ENCODE data around the gene SMARCD3.

Gene SMARCD3

DNA sequence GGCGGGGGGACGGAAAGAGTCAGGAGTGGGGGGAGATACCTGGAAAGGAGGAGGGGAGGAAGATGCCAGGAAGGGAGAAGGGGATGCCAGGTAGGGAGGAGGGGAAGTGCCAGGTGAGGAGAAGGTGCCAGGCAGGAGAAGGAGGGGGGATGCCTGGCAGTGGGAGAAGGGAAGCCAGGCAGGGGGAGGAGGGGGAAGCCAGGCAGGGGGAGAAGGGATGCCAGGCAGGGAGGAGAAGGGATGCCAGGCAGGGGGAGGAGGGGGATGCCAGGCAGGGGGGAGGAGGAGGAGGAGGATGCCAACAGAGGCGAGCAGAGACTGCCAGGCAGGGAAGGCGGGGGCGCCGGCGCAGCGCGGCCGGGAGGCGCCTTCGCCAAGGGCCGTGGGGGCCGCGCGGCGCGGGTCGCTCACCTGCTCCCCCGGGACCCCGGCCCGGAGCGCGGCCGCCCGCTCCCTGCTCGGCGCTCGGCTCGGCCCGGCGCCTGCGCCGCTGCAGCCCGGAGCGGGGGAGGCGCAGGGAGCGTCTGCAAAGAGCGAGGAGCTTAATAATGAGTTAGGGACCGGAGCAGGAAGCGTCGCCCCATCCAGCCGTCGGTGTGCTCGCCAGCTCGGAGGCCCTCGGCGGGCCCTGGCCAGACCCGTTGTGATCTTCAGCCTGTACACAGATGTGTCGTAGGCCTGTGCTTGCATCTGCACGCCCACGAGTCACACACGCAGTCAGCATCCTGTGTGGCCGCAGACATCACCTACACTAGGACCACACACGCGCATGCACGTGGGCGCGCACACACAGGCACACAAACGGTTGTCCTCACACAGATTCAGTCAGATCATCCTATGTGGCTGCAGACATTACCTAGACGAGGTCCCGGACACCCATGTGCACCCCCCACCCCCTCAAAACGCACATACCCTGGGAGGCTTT lies 28.4 kb upstream of the SMARCD3 start:
- FAIRE-seq (no peak), DNase-seq (ENCODE audit: insufficient read length, low spot score) (peak; percentile 76)
- peak; percentile 61; the same call in 1 of the 2 replicates for TF ChIP-seq POLR2A (IDR thresholded peaks at IDR 0.05; ENCODE audit: low read depth, low read length)

DNA sequence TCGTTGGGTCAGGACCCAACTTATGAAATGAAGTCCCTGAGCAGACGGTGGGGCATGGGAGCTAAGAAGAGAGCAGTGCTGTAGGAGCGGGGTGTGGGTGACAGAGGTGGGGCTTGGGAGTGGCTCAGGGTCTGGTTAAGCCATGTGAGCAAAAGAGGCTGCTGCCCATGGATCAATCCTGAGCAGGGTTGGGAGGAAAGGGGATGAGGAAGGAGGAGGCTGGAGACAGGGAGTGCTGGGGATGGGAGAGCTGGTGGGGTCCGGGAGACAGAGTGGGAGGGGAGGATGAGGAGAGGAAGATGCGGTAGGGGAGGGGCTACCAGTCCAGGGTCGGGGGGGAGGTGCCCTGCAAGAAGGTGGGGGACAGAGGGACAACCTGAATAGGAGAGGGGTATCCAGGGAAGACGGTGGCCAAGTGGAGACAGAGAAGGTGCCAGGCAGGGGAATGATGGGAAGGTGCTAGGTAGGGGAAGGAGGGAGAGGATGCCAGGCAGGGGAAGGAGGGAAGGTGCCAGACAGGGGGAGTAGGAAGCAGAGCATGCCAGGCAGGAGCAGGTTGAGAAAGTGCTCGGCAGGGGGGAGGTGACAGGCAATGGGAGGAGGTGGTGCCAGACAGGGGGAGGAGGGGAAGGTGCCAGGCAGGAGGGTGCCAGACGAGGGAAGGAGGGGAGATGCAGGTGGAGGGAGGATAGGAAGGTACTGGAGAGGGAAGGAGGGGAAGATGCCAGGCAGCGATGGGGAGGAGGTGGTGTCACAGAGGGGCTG lies 27.5 kb upstream of the SMARCD3 start:
- TF ChIP-seq POLR2A (IDR thresholded peaks at IDR 0.05; ENCODE audit: low read depth, low read length) = no peak
- FAIRE-seq (no peak), DNase-seq (ENCODE audit: insufficient read length, low spot score) (no peak)

DNA sequence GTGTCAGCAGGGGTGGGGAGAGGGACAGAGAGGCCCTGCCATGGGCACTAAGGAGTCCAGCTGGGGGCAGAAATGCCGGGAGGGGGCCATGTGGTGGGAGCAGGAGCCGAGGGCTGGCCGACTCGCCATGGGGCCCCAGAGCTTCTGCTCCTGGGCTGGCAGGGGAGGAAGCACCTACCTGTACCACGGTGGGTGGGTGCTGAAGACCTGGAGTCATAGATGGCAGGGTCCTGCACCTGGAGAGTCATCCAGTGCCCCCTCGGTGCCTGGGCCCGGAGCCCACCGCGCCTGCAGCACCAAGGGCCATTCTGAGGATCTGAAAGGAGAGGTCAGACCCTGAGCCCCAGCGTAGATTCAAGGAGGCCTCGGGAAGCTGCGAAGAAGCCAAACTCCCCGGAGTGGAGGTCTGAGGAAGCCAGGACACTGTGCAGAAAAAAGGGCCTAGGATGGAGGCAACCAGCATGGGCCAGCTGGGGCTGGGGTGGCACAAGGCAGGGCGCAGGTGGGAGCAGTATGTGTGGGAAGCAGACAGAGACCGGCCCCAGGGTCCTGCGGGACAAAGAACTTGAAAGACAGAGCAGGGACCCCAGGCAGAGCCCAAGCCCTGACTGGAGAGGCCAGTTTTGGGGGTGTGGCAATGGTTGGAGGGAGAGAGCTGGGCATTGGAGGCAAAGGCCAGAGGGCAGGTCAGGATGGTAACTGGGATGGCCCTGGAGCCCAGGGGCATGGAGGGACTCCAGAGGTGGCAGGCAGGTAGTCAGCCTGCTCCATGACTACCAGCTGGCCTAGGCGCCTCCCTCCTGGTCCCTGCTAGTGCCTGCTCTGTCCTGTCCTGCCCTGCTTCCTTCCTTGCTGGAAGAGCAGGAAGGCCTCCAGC lies 26.7 kb upstream of the SMARCD3 start:
- no peak for TF ChIP-seq POLR2A (IDR thresholded peaks at IDR 0.05; ENCODE audit: low read depth, low read length)
- FAIRE-seq = no peak
- DNase-seq (ENCODE audit: insufficient read length, low spot score) = no peak

DNA sequence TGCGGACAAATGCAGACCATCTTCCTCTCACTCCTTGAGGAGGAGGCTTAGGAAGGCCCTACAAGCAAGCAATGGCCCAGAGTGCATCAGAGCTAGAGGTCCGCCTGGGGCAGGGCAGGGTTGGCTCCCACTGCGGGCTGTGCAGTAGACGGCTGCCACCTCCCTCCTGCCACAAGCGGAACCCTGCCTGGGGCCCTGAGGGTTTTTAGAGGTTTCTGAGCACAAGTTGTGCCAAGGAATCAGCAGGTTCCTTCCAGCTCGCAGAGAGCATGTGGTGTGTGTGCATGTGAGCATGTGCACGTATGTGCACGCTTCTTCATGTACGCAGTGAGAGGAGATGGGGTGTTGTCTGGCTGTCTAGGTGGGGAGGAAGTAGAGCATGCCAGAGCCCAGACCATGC lies 25.9 kb upstream of the SMARCD3 start:
- FAIRE-seq (no peak), DNase-seq (ENCODE audit: insufficient read length, low spot score) (no peak)
- TF ChIP-seq POLR2A (IDR thresholded peaks at IDR 0.05; ENCODE audit: low read depth, low read length) = no peak

DNA sequence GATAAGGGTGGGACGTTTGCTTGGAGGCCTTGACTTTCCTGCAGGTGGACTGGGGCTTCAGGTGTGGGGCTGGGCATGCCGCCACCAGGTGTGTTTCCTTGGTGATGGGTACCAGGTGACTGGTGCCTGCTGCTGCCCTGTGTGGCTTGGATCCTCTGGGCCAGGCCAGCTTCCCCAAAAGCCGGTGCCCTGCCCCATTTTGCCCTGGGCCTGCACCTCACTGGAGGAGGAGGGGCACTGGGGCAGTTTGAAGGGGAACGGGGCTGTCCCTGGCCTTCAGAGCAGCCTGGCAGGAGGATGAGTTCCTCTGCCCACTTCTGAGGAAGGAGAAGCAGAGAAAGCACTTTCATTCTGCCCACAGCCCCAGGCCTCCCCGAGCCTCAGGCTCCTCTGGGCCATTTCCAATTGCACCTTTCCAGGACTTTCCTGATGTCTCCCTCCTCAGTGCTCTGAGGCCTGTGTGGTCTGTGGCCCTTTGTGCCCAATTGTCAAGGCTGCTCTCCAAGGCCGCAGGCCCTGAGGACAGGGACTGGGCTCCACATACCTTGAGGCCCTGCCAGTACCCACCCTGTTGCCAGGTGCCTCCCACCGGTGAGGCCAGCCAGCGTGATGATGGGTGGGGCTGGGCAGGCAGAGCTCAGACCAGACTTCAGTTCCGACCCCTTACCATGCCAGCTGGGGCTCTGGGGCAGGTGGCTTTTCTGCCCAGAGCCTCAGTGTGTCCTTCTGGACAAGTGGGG lies 25.3 kb upstream of the SMARCD3 start:
- no peak for DNase-seq (ENCODE audit: insufficient read length, low spot score)
- TF ChIP-seq POLR2A (IDR thresholded peaks at IDR 0.05; ENCODE audit: low read depth, low read length) = no peak
- no peak for FAIRE-seq

DNA sequence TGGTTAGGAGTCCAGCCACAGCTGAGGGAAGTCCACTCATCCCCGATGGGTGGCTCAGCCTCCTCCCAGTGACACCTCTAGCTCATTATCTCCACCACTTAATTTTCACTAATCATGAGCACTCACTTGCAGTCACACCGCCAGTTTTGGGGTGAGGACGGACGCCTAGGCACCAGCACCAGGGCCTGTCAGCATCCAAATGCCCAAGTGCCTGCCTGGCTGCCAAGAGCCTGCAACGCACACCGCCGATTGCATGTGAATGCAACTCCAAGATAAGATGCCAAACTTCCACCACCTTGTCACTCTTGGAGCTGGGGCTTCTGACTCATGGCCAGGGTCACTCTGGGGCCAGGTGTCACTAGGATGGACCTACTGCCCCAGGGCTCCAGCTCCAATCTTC lies 24.4 kb upstream of the SMARCD3 start:
- FAIRE-seq (no peak), DNase-seq (ENCODE audit: insufficient read length, low spot score) (no peak)
- no peak for TF ChIP-seq POLR2A (IDR thresholded peaks at IDR 0.05; ENCODE audit: low read depth, low read length)

DNA sequence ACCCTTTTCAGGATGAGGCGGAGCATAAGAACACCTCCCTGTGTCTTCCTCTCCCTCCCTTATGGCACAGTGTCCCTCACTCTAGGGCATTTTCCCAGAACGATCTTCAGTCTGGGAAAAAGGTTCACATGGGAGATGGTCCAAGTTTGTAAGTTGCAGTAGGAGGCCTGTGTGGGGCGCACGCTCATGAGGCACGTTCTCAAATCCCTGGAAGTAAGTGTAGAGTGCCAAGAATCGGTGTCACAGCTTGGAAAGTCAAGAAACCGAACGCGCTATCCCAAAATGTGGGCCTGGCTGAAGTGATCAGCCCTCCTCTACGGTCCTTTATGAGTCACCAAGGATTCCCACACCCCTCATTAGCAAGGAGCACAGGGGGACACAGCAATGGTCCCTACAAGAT lies 23.9 kb upstream of the SMARCD3 start:
- FAIRE-seq = no peak
- DNase-seq (ENCODE audit: insufficient read length, low spot score) = no peak

DNA sequence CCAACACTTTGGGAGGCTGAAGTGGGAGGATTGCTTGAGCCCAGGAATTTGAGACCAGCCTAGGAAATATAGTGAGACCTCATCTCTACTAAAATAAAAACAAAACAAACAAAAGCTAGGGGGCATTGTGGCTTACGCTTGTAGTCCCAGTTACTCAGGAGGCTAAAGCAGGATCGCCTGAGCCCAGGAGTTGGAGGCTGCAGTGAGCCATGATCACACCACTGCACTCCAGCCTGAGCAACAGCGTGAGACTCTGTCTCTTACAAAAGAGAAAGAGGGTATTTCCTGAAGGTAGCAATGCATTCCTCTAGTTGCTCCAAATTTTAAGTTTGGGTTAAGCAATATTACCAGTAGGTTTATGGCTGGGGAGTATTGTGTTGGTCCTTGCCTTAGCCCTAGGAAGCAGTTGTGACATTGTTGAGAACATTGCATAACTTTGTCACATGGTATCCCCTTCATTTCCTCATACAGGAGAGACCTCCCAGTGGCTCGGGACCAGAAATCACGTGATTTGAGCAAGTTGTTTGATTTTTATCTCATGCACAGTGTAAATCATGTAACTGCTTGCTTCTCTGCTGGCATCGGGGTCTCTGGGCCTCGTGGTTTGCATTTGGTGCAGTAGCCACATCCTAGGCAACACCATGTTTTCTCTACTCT lies 23.3 kb upstream of the SMARCD3 start:
- FAIRE-seq = no peak
- DNase-seq (ENCODE audit: insufficient read length, low spot score) = no peak

More for the DNA sequence above, 23.9 kb upstream of the SMARCD3 start:
- TF ChIP-seq POLR2A (IDR thresholded peaks at IDR 0.05; ENCODE audit: low read depth, low read length) = no peak

DNA sequence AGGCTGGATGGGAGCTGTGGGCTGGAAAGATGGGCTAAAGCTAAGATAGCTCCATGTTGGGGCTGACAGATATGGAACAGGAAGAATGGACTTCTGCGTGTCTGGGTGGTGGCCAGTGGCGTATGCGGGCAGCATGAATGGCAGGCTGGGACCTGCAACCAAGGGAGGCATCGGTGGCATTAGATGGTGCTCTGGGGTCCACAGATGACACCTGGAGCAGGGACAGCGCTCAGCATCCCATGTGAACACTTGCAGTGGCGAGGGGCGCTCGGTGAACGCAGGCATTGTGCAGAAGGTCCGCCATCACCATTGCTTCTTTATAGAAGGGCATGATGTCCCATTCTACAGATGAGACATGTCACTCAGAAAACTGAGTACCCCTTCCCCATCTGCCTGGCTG lies 21.0 kb upstream of the SMARCD3 start:
- no peak for TF ChIP-seq POLR2A (IDR thresholded peaks at IDR 0.05; ENCODE audit: low read depth, low read length)
- DNase-seq (ENCODE audit: insufficient read length, low spot score) = no peak
- FAIRE-seq = no peak

More for the DNA sequence above, 23.3 kb upstream of the SMARCD3 start:
- no peak for TF ChIP-seq POLR2A (IDR thresholded peaks at IDR 0.05; ENCODE audit: low read depth, low read length)

DNA sequence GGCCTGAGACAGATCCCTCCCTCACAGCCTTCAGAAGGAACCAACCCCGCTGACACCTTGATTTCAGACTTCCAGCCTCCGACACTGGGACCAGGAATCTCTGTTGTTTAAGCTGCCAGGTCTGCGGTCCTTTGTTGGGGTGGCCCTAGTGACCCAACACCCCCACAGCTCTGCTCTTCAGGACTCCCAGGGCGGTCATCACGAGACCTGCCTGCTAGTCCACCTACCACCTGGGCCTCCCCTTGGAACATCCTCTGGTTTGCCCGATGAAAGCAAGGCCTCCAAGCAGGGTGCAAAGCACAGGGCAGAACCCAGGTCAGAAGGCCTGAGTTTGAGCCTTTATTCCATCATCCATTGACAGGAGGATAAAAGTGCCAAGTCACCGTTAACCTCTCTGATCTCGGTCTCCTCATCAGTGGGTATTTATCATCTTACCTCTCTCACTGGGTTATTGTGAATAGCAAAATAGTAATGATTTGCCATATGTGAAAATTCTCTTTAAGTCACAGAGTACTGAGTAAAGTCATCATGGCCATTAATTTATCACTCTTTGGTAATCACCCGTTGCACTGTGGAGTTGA lies 16.9 kb upstream of the SMARCD3 start:
- DNase-seq (ENCODE audit: insufficient read length, low spot score) = no peak
- no peak for TF ChIP-seq POLR2A (IDR thresholded peaks at IDR 0.05; ENCODE audit: low read depth, low read length)
- FAIRE-seq = no peak

DNA sequence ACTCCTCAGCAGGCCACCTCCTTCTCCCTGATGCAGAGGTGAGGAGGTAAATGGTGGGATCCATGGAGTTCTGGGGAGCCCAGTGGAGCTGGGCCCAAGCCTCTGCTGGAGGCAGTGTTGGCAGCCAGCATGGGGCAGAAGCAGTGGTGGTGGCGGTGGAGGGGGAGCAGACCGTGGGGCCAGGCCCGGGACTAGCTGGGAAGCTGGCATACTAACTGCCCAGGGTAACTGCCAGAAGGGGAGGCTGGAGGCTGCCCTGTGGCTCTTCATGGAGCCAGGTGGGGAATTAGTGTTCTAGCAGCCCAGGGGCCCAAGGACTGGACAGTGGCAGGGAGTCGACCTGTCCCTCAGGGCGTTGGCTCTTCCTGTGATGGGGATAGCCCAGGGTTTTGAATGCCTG lies 16.1 kb upstream of the SMARCD3 start:
- TF ChIP-seq POLR2A (IDR thresholded peaks at IDR 0.05; ENCODE audit: low read depth, low read length) = no peak
- FAIRE-seq (no peak), DNase-seq (ENCODE audit: insufficient read length, low spot score) (no peak)

DNA sequence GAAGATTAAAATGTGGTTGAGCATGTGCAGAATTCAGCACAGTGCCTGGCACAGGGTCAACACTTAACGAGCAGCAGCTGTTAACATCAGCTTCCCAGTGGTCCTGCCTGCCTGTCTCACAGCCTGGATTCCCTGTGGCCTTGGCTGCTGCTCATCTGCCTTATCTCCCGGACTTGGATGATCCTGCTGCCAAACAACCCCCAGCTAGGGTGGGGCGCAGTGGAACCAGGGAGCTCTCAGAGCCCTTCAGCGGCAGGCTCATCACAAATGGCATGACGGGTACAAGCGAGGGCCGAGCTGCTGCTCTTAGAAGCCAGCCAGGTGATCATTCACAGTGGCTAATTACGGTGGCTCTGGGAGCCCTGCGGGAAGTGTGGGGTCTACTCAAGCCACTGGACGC lies 13.0 kb upstream of the SMARCD3 start:
- no peak for DNase-seq (ENCODE audit: insufficient read length, low spot score)
- no peak for FAIRE-seq

More for the DNA sequence above, 13.0 kb upstream of the SMARCD3 start:
- no peak for TF ChIP-seq POLR2A (IDR thresholded peaks at IDR 0.05; ENCODE audit: low read depth, low read length)
